K562 (cell line): ENCODE results near the gene CCDC194. TPM values are rescaled to one million over a fixed set of nuclear protein-coding genes. Genes with fewer than 3 reads are reported as not detected.

Source experiments
- ATF4 ChIP-seq: fragments of 450-650 bp; formaldehyde crosslinking; IDR thresholded peaks from 2 replicates; pipeline ENCODE4 v1.4.0; 2022; ENCODE audit warnings: mild to moderate bottlenecking, moderate library complexity
- BCOR ChIP-seq: fragments of 450-650 bp; IDR thresholded peaks from 2 replicates; pipeline ENCODE4 v1.6.1; 2016
- CBX8 ChIP-seq: fragments of 200-600 bp; sonication (generic); IDR thresholded peaks from 2 replicates; pipeline ENCODE4 v1.6.1; 2012; ENCODE audit warnings: borderline replicate concordance, mixed run types, low read depth, mild to moderate bottlenecking, moderate library complexity, mixed read lengths, low read length, control low read depth, inconsistent platforms; ENCODE audit not compliant: poor library complexity, severe bottlenecking; ENCODE audit errors: extremely low read depth
- CCAR2 ChIP-seq: fragments of 200-400 bp; formaldehyde crosslinking; IDR thresholded peaks from 2 replicates; pipeline ENCODE4 v1.6.1; 2017; ENCODE audit warnings: mild to moderate bottlenecking, low read depth, low read length
- CGGBP1 ChIP-seq: fragments of 250-450 bp; sonication (Bioruptor Pico); IDR thresholded peaks from 2 replicates; pipeline ENCODE4 v1.9.0; 2021; ENCODE audit warnings: mild to moderate bottlenecking
- CREB3L1 ChIP-seq: fragments of 450-650 bp; IDR thresholded peaks from 2 replicates; pipeline ENCODE4 v1.6.1; 2014; ENCODE audit warnings: low read depth, mild to moderate bottlenecking, moderate library complexity, borderline replicate concordance
- EHMT2 ChIP-seq: fragments of 450-650 bp; IDR thresholded peaks from 2 replicates; pipeline ENCODE4 v1.6.1; 2018; ENCODE audit warnings: antibody characterized with exemption
- ERF ChIP-seq: fragments of 450-650 bp; formaldehyde crosslinking; IDR thresholded peaks from 2 replicates; pipeline ENCODE4 v1.4.0; 2020; ENCODE audit warnings: mild to moderate bottlenecking, mixed read lengths
- FOXA1 ChIP-seq: fragments of 450-650 bp; IDR thresholded peaks from 2 replicates; pipeline ENCODE4 v1.6.1; 2016; ENCODE audit warnings: mild to moderate bottlenecking, borderline replicate concordance
- HMGN3 ChIP-seq: IDR thresholded peaks from 2 replicates; pipeline ENCODE4 v1.6.1; 2011; ENCODE audit warnings: borderline replicate concordance, low read depth, mild to moderate bottlenecking, mixed read lengths, low read length; ENCODE audit not compliant: insufficient read length; ENCODE audit errors: extremely low read depth
- MLLT1 ChIP-seq, 2 experiments: fragments of 450-650 bp; IDR thresholded peaks; 2 replicates each; pipeline ENCODE4 v1.6.1; 2016
- MTA1 ChIP-seq: fragments of 450-650 bp; IDR thresholded peaks from 2 replicates; pipeline ENCODE4 v1.6.1; 2017; ENCODE audit warnings: borderline replicate concordance
- MXI1 ChIP-seq: IDR thresholded peaks from 2 replicates; pipeline ENCODE4 v1.6.1; 2011; ENCODE audit warnings: low read depth, mild to moderate bottlenecking, improper control_type of control experiment, low read length
- NCOR1 ChIP-seq: fragments of 450-650 bp; IDR thresholded peaks from 2 replicates; pipeline ENCODE4 v1.6.1; 2016; ENCODE audit warnings: mild to moderate bottlenecking, moderate library complexity
- RBM17 ChIP-seq: fragments of 200-400 bp; formaldehyde crosslinking; IDR thresholded peaks from 2 replicates; pipeline ENCODE4 v1.6.1; 2017; ENCODE audit warnings: low read depth, mild to moderate bottlenecking, low read length, borderline replicate concordance
- SMAD4 ChIP-seq: fragments of 250-450 bp; sonication (Bioruptor Pico); conservative IDR thresholded peaks from 2 replicates; pipeline ENCODE4 v1.8.0; 2021; ENCODE audit warnings: inconsistent platforms, mild to moderate bottlenecking, moderate library complexity
- SNRNP70 ChIP-seq: fragments of 200-400 bp; formaldehyde crosslinking; optimal IDR thresholded peaks from 2 replicates; pipeline ENCODE3; 2017; ENCODE audit warnings: low read depth, low read length
- THRB ChIP-seq: fragments of 450-650 bp; formaldehyde crosslinking; conservative IDR thresholded peaks from 2 replicates; pipeline ENCODE4 v1.4.0; 2022; ENCODE audit warnings: mild to moderate bottlenecking, missing genetic modification characterization
- ZBTB8A ChIP-seq: fragments of 450-650 bp; IDR thresholded peaks from 2 replicates; pipeline ENCODE4 v1.6.1; 2018; ENCODE audit warnings: mild to moderate bottlenecking, moderate library complexity; ENCODE audit not compliant: partially characterized antibody
- ZFP36 ChIP-seq: fragments of 150-350 bp; IDR thresholded peaks from 2 replicates; pipeline ENCODE4 v1.6.1; 2018; ENCODE audit warnings: low read length, low read depth; ENCODE audit not compliant: partially characterized antibody
- ZNF140 ChIP-seq: fragments of 250-450 bp; sonication (Bioruptor Pico); IDR thresholded peaks from 2 replicates; pipeline ENCODE4 v1.8.0; 2021; ENCODE audit warnings: moderate library complexity, mild to moderate bottlenecking, inconsistent platforms
- ZNF57 ChIP-seq: fragments of 450-650 bp; formaldehyde crosslinking; IDR thresholded peaks from 2 replicates; pipeline ENCODE4 v1.4.0; 2020; ENCODE audit warnings: mild to moderate bottlenecking, moderate library complexity
- ZZZ3 ChIP-seq: fragments of 450-650 bp; IDR thresholded peaks from 2 replicates; pipeline ENCODE4 v1.6.1; 2016; ENCODE audit warnings: antibody characterized with exemption, mild to moderate bottlenecking, moderate library complexity
- polyA plus RNA-seq, 8 experiments: library from polyadenylated mRNA; depleted of rRNA in 4 of 8; stranded (reverse) in 5 of 8; unstranded in 3 of 8; fragments of >200 nt; fragmentation: Nextera tagmentation in 2 of 8; fragmentation: Illumina TruSeq in 1 of 8; extraction: Ambion mirVana in 2 of 8; extraction: Trizol in 1 of 8; gene quantifications; 2 replicates each; pipeline versions ENCODE4 v1.2.1 to v1.2.3, GENCODE V29; 2011 to 2014; ENCODE audit warnings: inconsistent platforms in 1 of 8, missing spikeins in 1 of 8
- total RNA-seq, 7 experiments: library from RNA; depleted of rRNA in 6 of 7; stranded (reverse); fragments of >200 nt in 6 of 7; fragmentation: Illumina TruSeq in 2 of 7; extraction: Trizol in 2 of 7; gene quantifications; 2 replicates each; pipeline versions ENCODE4 v1.2.1 to v1.2.3, GENCODE V29; 2011 to 2021; ENCODE audit warnings: low replicate concordance in 1 of 7

The CCDC194 gene
- total and polyA plus RNA-seq, 9 of the 15 experiments (the other 6 are each of a cell fraction or from before 2014, with no cell fraction given), result 0.13 to 1.3 (median 0.39) TPM; not detected in 3

GRCh38 chr19:17419621-17420474 is 25.9 kb upstream of the CCDC194 start, which contains the start of gene MVB12A (continued):
- TF ChIP-seq MLLT1 (IDR thresholded peaks at IDR 0.05), result no peak
- peak; percentile 3; the same call in 1 of the 2 replicates for TF ChIP-seq ERF (CRISPR knock-in tag)
- TF ChIP-seq SNRNP70, result no peak
- TF ChIP-seq THRB (CRISPR knock-in tag), result no peak
- TF ChIP-seq CCAR2, result no peak
- TF ChIP-seq CGGBP1 (CRISPR knock-in tag), result no peak
- no peak for TF ChIP-seq ZZZ3
- peak; percentile 75 for TF ChIP-seq MXI1
- TF ChIP-seq SMAD4 (CRISPR knock-in tag), result 0 out of 2 replicates have a peak, but pooled peaks have one; percentile 51
- TF ChIP-seq BCOR, result no peak; the same call in 1 of the 2 replicates
- TF ChIP-seq ZNF140 (CRISPR knock-in tag), result no peak
- no peak for TF ChIP-seq NCOR1
- peak; percentile 85; the same call in 1 of the 2 replicates for TF ChIP-seq MTA1
- no peak for TF ChIP-seq ZNF57 (CRISPR knock-in tag)
- peak; percentile 96 for TF ChIP-seq ZFP36
- peak; percentile 94 for TF ChIP-seq HMGN3
- TF ChIP-seq ZBTB8A, result no peak
- no peak for TF ChIP-seq EHMT2
- no peak for TF ChIP-seq CBX8
- no peak for TF ChIP-seq RBM17
- peak; percentile 93 for TF ChIP-seq CREB3L1
- no peak for TF ChIP-seq FOXA1
- TF ChIP-seq ATF4 (CRISPR knock-in tag), result no peak
